PC-3 (cell line): ENCODE data around the gene NXPH1. TPM values are rescaled to one million over a fixed set of nuclear protein-coding genes. Genes with fewer than 3 reads are reported as not detected.
A peak's percentile ranks its signal among the peaks of the same experiment; 100 is the strongest.

Experiments used
- ATAC-seq: fragments of 200-7000 bp; cut with Tn5 transposase; 2 replicates; pipeline ENCODE4 v1.9.1; 2020; ENCODE audit warnings: mild to moderate bottlenecking, moderate library complexity
- BruUV-seq: library from RNA; stranded (reverse); fragments of 400-500 nt; replicated peaks from 2 replicates; lab custom pipeline; 2021; lab: Mats Ljungman, UMichigan
- CTCF ChIA-PET: fragments of 300-600 bp; sonication (Branson Sonifier 250); formaldehyde crosslinking; loops from one replicate; lab custom pipeline; 2022; ENCODE audit warnings: antibody characterized with exemption; lab: Charles Lee
- POLR2A ChIA-PET: fragments of 300-600 bp; sonication (Branson Sonifier 250); formaldehyde crosslinking; loops from one replicate; lab custom pipeline; 2022; ENCODE audit warnings: antibody characterized with exemption; ENCODE audit not compliant: unreplicated experiment; lab: Charles Lee
- DNase-seq: peaks from one replicate; pipeline ENCODE4 v3.0.0-alpha.2; 2015
- H2AFZ ChIP-seq: fragments of 300-600 bp; sonication (generic); 2 replicates; pipeline ENCODE4 v1.6.0; 2016; ENCODE audit warnings: antibody characterized with exemption, low read length
- H3F3A ChIP-seq: fragments of 300-600 bp; sonication (generic); one replicate; pipeline ENCODE4 v1.6.0; 2017; ENCODE audit warnings: antibody characterized with exemption, low read length, control low read depth, mild to moderate bottlenecking; ENCODE audit not compliant: unreplicated experiment
- H3K27ac ChIP-seq: fragments of 300-600 bp; sonication (generic); 2 replicates; pipeline ENCODE4 v1.5.1; 2016; ENCODE audit warnings: mild to moderate bottlenecking, low read length
- H3K27me3 ChIP-seq: fragments of 300-600 bp; sonication (generic); 2 replicates; pipeline ENCODE4 v1.6.1; 2016; ENCODE audit warnings: low read length, mixed read lengths
- H3K36me3 ChIP-seq: fragments of 300-600 bp; sonication (generic); 2 replicates; pipeline ENCODE4 v1.6.1; 2016; ENCODE audit warnings: low read depth, mixed run types, low read length, mixed read lengths
- H3K4me1 ChIP-seq: fragments of 300-600 bp; sonication (generic); 2 replicates; pipeline ENCODE4 v1.5.1; 2016; ENCODE audit warnings: low read length; ENCODE audit not compliant: insufficient read depth
- H3K4me2 ChIP-seq: fragments of 300-600 bp; sonication (generic); 2 replicates; pipeline ENCODE4 v1.6.0; 2016; ENCODE audit warnings: low read length
- H3K4me3 ChIP-seq: fragments of 300-600 bp; sonication (generic); 2 replicates; pipeline ENCODE4 v1.5.1; 2016; ENCODE audit warnings: mild to moderate bottlenecking, low read length, mixed read lengths
- H3K79me2 ChIP-seq: fragments of 300-600 bp; sonication (generic); 2 replicates; pipeline ENCODE4 v1.6.1; 2017; ENCODE audit warnings: low read length, mixed read lengths
- H3K9ac ChIP-seq: fragments of 300-600 bp; sonication (generic); 2 replicates; pipeline ENCODE4 v1.6.0; 2016; ENCODE audit warnings: mild to moderate bottlenecking, low read length
- H3K9me2 ChIP-seq: fragments of 300-600 bp; sonication (generic); replicated peaks from 2 replicates; pipeline ENCODE4 v1.6.1; 2016; ENCODE audit warnings: mixed run types, low read length, mixed read lengths
- H3K9me3 ChIP-seq: fragments of 300-600 bp; sonication (generic); 2 replicates; pipeline ENCODE4 v1.6.1; 2016; ENCODE audit warnings: low read length, mixed read lengths
- H4K20me1 ChIP-seq: fragments of 300-600 bp; sonication (generic); 2 replicates; pipeline ENCODE4 v1.6.1; 2016; ENCODE audit warnings: low read length, mixed read lengths
- EZH2 ChIP-seq: fragments of 300-600 bp; sonication (generic); IDR thresholded peaks from one replicate; pipeline ENCODE4 v1.6.1; 2017; ENCODE audit warnings: antibody characterized with exemption, mild to moderate bottlenecking, low read length; ENCODE audit not compliant: unreplicated experiment
- EZH2phosphoT487 ChIP-seq: fragments of 300-600 bp; sonication (generic); IDR thresholded peaks from 2 replicates; pipeline ENCODE4 v1.6.1; 2018; ENCODE audit warnings: mild to moderate bottlenecking, antibody characterized with exemption, low read length, borderline replicate concordance
- intact Hi-C: fragments of 100-400 bp; cut with micrococcal nuclease; formaldehyde crosslinking; loops from 2 replicates; pipeline ENCODE4 v1.9.0; 2023
- total RNA-seq: library from RNA; depleted of rRNA; stranded (reverse); fragments of >200 nt; gene quantifications from 2 replicates; pipeline ENCODE4 v1.2.3, GENCODE V29; 2014
- TF ChIP-seq, protein P1 (sequence below): fragments of 300-600 bp; sonication (generic); conservative IDR thresholded peaks from 2 replicates; pipeline ENCODE4 v1.5.1; 2017; ENCODE audit warnings: antibody characterized with exemption, low read depth, mild to moderate bottlenecking, low read length

The NXPH1 gene
- total RNA-seq, 1 experiment from 2014 or later = not detected

DNA sequence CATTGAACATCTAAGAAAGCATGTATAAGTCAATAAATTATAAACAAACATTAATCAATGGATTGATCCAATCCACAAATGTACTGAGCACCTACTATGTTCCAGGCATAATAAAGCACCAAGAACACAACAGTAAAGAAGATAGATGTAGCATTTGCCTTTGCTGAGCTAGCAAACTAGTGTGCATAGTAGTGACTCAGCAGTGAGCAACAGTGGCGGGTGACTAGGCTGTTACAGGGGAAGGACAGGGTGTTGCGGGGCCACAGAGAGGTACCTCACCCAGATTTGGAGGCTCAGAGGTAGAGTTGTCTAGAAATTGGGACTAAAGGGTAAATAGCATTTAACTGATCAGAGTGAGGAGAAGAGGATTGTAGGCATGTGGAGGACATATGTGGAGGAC is 83.6 kb downstream of the NXPH1 start:
- BruUV-seq = no TSS peak
- Histone ChIP-seq H2AFZ (no peak overlapping the region), H3K36me3 (no peaks in the 10 kb centered on the region), H3K9me3 (no peaks in the 10 kb centered on the region), H3K9ac (no peak overlapping the region), H4K20me1 (no peaks in the 10 kb centered on the region), H3K4me1 (no peaks in the 10 kb centered on the region), H3K9me2 (no peaks in the 10 kb centered on the region), H3K27ac (no peak overlapping the region), H3K4me3 (no peak overlapping the region), H3K79me2 (no peaks in the 10 kb centered on the region), H3F3A (no peaks in the 10 kb centered on the region), H3K4me2 (no peak overlapping the region), H3K27me3 (no peaks in the 10 kb centered on the region)
- POLR2A ChIA-PET = no interaction called here
- no peak for ATAC-seq
- peak; percentile 9 for DNase-seq
- intact Hi-C loops = no loop called here
- TF ChIP-seq, protein P1, sequence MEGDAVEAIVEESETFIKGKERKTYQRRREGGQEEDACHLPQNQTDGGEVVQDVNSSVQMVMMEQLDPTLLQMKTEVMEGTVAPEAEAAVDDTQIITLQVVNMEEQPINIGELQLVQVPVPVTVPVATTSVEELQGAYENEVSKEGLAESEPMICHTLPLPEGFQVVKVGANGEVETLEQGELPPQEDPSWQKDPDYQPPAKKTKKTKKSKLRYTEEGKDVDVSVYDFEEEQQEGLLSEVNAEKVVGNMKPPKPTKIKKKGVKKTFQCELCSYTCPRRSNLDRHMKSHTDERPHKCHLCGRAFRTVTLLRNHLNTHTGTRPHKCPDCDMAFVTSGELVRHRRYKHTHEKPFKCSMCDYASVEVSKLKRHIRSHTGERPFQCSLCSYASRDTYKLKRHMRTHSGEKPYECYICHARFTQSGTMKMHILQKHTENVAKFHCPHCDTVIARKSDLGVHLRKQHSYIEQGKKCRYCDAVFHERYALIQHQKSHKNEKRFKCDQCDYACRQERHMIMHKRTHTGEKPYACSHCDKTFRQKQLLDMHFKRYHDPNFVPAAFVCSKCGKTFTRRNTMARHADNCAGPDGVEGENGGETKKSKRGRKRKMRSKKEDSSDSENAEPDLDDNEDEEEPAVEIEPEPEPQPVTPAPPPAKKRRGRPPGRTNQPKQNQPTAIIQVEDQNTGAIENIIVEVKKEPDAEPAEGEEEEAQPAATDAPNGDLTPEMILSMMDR = no peak
- TF ChIP-seq EZH2 = no peak
- no peak for TF ChIP-seq EZH2phosphoT487
- CTCF ChIA-PET = no interaction called here

DNA sequence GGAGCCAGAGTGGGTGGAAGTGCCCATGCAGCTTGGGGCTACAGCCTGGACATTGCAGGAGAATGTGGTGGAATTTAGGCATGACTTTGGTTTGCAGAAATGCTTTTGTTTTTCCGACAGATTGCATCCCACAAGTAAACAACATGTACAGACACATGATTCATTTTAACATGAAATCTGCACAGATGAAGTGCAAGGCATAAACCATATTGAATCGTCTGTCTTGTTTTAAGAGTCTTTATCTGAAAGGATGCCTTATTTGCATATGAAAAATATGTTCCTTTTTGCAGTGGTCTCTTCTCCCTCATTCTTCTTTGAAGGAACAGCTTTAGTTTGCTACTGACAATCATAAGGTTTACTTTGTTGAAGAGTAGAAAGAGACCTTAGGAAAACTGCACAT is 94.9 kb downstream of the NXPH1 start:
- no peaks in the 10 kb centered on the region for H3F3A ChIP-seq
- no peaks in the 10 kb centered on the region for H3K79me2 ChIP-seq
- intact Hi-C loops = no loop called here
- no peak overlapping the region for H3K4me2 ChIP-seq
- no peaks in the 10 kb centered on the region for H4K20me1 ChIP-seq
- ATAC-seq (no peak), DNase-seq (no peak)
- no peak overlapping the region for H2AFZ ChIP-seq
- H3K36me3 ChIP-seq = no peaks in the 10 kb centered on the region
- no peak overlapping the region for H3K9ac ChIP-seq
- no peaks in the 10 kb centered on the region for H3K27me3 ChIP-seq
- TF ChIP-seq, protein P1 = no peak
- no peak for TF ChIP-seq EZH2
- TF ChIP-seq EZH2phosphoT487 = no peak
- no peaks in the 10 kb centered on the region for H3K9me3 ChIP-seq
- no peaks in the 10 kb centered on the region for H3K9me2 ChIP-seq
- POLR2A ChIA-PET = no interaction called here
- H3K4me1 ChIP-seq = no peaks in the 10 kb centered on the region
- H3K4me3 ChIP-seq = no peak overlapping the region
- H3K27ac ChIP-seq = no peak overlapping the region
- no TSS peak for BruUV-seq
- CTCF ChIA-PET = no interaction called here

GRCh38 chr7:8531991-8532515 is 98.6 kb downstream of the NXPH1 start:
- no TSS peak for BruUV-seq
- CTCF ChIA-PET = no interaction called here
- POLR2A ChIA-PET = no interaction called here
- H3K9ac ChIP-seq = no peak overlapping the region
- no peaks in the 10 kb centered on the region for H3F3A ChIP-seq
- no peaks in the 10 kb centered on the region for H3K9me3 ChIP-seq
- H3K4me1 ChIP-seq = no peaks in the 10 kb centered on the region
- TF ChIP-seq EZH2phosphoT487 = no peak
- no peak for TF ChIP-seq EZH2
- TF ChIP-seq, protein P1 = no peak
- no peak overlapping the region for H3K4me2 ChIP-seq
- DNase-seq (no peak), ATAC-seq (no peak)
- H3K9me2 ChIP-seq = no peaks in the 10 kb centered on the region
- H3K36me3 ChIP-seq = no peaks in the 10 kb centered on the region
- intact Hi-C loops = no loop called here
- H3K27me3 ChIP-seq = no peaks in the 10 kb centered on the region
- no peaks in the 10 kb centered on the region for H4K20me1 ChIP-seq
- H2AFZ ChIP-seq = no peak overlapping the region
- H3K27ac ChIP-seq = no peak overlapping the region
- no peaks in the 10 kb centered on the region for H3K79me2 ChIP-seq
- no peak overlapping the region for H3K4me3 ChIP-seq
